B cell (primary cell): ENCODE data around the gene HMCN1. TPM values are rescaled to one million over a fixed set of nuclear protein-coding genes. Genes with fewer than 3 reads are reported as not detected.

Experiments
- ATAC-seq: fragments of 200-7000 bp; cut with Tn5 transposase; one replicate; pipeline ENCODE4 v1.10.0; 2021; ENCODE audit warnings: low read depth, mild to moderate bottlenecking, moderate number of reproducible peaks, moderate library complexity
- CTCF ChIA-PET: fragments of 350-600 bp; sonication (Branson Sonifier 250); formaldehyde crosslinking; loops from one replicate; lab custom pipeline; 2021; ENCODE audit warnings: antibody characterized with exemption, inconsistent platforms; lab: Charles Lee
- POLR2A ChIA-PET: fragments of 350-600 bp; sonication (Branson Sonifier 250); formaldehyde crosslinking; loops from one replicate; lab custom pipeline; 2021; ENCODE audit warnings: antibody characterized with exemption; lab: Charles Lee
- DNase-seq: peaks from one replicate; pipeline ENCODE4 v3.0.0; 2013
- H2AFZ ChIP-seq: 2 replicates; pipeline ENCODE4 v1.6.1; 2012; ENCODE audit warnings: mild to moderate bottlenecking, low read depth, low read length; ENCODE audit not compliant: insufficient read depth, poor library complexity, severe bottlenecking
- H3K27ac ChIP-seq, 2 donors: 1 replicate in 1 of 2; 2 replicates in 1 of 2; pipeline ENCODE4 v1.5.1; 2012 to 2013; ENCODE audit warnings: low read length in 2 of 2, mild to moderate bottlenecking in 2 of 2, moderate library complexity in 1 of 2
- H3K27me3 ChIP-seq, 4 experiments: fragments of 200-600 bp in 1 of 4; sonication (generic) in 1 of 4; replicated peaks in 1 of 4; 1 replicate in 2 of 4; 2 replicates in 2 of 4; pipeline versions ENCODE4 v1.6.1 to v1.7.0; 2013 to 2016; ENCODE audit warnings: low read length in 3 of 4, mild to moderate bottlenecking in 2 of 4, mixed read lengths in 1 of 4, moderate library complexity in 1 of 4; ENCODE audit not compliant: insufficient read depth in 4 of 4, control insufficient read depth in 3 of 4; ENCODE audit errors: control extremely low read depth in 1 of 4
- H3K36me3 ChIP-seq, 2 experiments: replicated peaks in 1 of 2; 1 replicate in 1 of 2; 2 replicates in 1 of 2; pipeline versions ENCODE4 v1.6.1 to v1.7.1; 2013; ENCODE audit warnings: low read length in 1 of 2; ENCODE audit not compliant: insufficient read depth in 2 of 2, control insufficient read depth in 1 of 2; ENCODE audit errors: control extremely low read depth in 1 of 2, extremely low read depth in 1 of 2
- H3K4me1 ChIP-seq, 2 donors: fragments of 200-600 bp in 1 of 2; sonication (generic) in 1 of 2; 1 replicate in 1 of 2; 2 replicates in 1 of 2; pipeline versions ENCODE4 v1.5.1 to v1.6.1; 2013 to 2017; ENCODE audit warnings: low read length in 2 of 2; ENCODE audit not compliant: control insufficient read depth in 2 of 2, insufficient read depth in 2 of 2
- H3K4me2 ChIP-seq: replicated peaks from 2 replicates; pipeline ENCODE3; 2012; ENCODE audit warnings: mild to moderate bottlenecking, low read depth, low read length; ENCODE audit not compliant: poor library complexity, severe bottlenecking
- H3K4me3 ChIP-seq, 5 experiments: fragments of 200-600 bp in 1 of 5; sonication (generic) in 1 of 5; 1 replicate in 3 of 5; 2 replicates in 2 of 5; pipeline versions ENCODE4 v1.5.1 to v1.7.0; 2011 to 2016; ENCODE audit warnings: low read length in 4 of 5, mild to moderate bottlenecking in 4 of 5, low read depth in 2 of 5, control low read depth in 1 of 5, moderate library complexity in 1 of 5; ENCODE audit not compliant: insufficient read depth in 1 of 5; ENCODE audit errors: control extremely low read depth in 1 of 5, extremely low read depth in 1 of 5
- H3K79me2 ChIP-seq: fragments of 200-600 bp; sonication (generic); one replicate; pipeline ENCODE4 v1.6.0; 2016; ENCODE audit warnings: low read length; ENCODE audit not compliant: control insufficient read depth, insufficient read depth
- H3K9ac ChIP-seq: fragments of 200-600 bp; sonication (generic); 2 replicates; pipeline ENCODE4 v1.6.1; 2017; ENCODE audit warnings: mild to moderate bottlenecking, low read length, moderate library complexity
- H3K9me3 ChIP-seq, 3 donors: one replicate each; pipeline versions ENCODE4 v1.6.1 to v1.7.1; 2013; ENCODE audit warnings: low read length in 2 of 3; ENCODE audit not compliant: control insufficient read depth in 2 of 3, insufficient read depth in 1 of 3; ENCODE audit errors: control extremely low read depth in 1 of 3
- H4K20me1 ChIP-seq: 2 replicates; pipeline ENCODE4 v1.6.0; 2012; ENCODE audit warnings: mild to moderate bottlenecking, low read length; ENCODE audit not compliant: insufficient read depth, control insufficient read depth, poor library complexity, severe bottlenecking
- H3K27ac Mint-ChIP-seq: one replicate; pipeline ENCODE4 v1.8.0; 2021; ENCODE audit warnings: mixed read lengths
- H3K27me3 Mint-ChIP-seq: one replicate; pipeline ENCODE4 v1.8.0; 2021; ENCODE audit warnings: mixed read lengths
- H3K4me1 Mint-ChIP-seq: one replicate; pipeline ENCODE4 v1.8.0; 2021; ENCODE audit warnings: mixed read lengths
- H3K4me3 Mint-ChIP-seq: one replicate; pipeline ENCODE4 v1.8.0; 2021; ENCODE audit warnings: mixed read lengths
- H3K9me3 Mint-ChIP-seq: one replicate; pipeline ENCODE4 v1.8.0; 2022; ENCODE audit warnings: mixed read lengths; ENCODE audit not compliant: insufficient read depth
- EZH2 ChIP-seq: IDR thresholded peaks from 2 replicates; pipeline ENCODE4 v1.6.1; 2012; ENCODE audit warnings: borderline replicate concordance, low read depth, mild to moderate bottlenecking, moderate library complexity, low read length; ENCODE audit not compliant: insufficient read depth, poor library complexity, severe bottlenecking
- WGBS: methylation state at CpG from one replicate; pipeline ENCODE4 v1.1.5; 2013; ENCODE audit warnings: missing lambda C conversion rate; ENCODE audit not compliant: insufficient coverage; 5-methylcytosine and 5-hydroxymethylcytosine counted together
- intact Hi-C: fragments of 100-400 bp; cut with micrococcal nuclease; formaldehyde crosslinking; loops from one replicate; pipeline ENCODE4 v1.10.0; 2022
- polyA plus RNA-seq: library from polyadenylated mRNA; depleted of rRNA; stranded (reverse); fragments of >200 nt; gene quantifications from 2 replicates; pipeline ENCODE4 v1.2.3, GENCODE V29; 2012
- total RNA-seq, 2 donors: library from RNA; stranded (reverse); fragments of 120-200 nt in 1 of 2; gene quantifications; 1 replicate in 1 of 2; 2 replicates in 1 of 2; pipeline versions ENCODE4 v1.2.3 to v1.2.4, GENCODE V29; 2013 to 2022
- TF ChIP-seq, protein P1 (sequence below): fragments of 200-600 bp; IDR thresholded peaks from one replicate; pipeline ENCODE4 v1.8.0; 2022; ENCODE audit warnings: antibody characterized with exemption, mild to moderate bottlenecking

Gene HMCN1
- total and polyA plus RNA-seq, 2 donors (not counting 1 experiment from before 2014, with no cell fraction given), result not detected

DNA sequence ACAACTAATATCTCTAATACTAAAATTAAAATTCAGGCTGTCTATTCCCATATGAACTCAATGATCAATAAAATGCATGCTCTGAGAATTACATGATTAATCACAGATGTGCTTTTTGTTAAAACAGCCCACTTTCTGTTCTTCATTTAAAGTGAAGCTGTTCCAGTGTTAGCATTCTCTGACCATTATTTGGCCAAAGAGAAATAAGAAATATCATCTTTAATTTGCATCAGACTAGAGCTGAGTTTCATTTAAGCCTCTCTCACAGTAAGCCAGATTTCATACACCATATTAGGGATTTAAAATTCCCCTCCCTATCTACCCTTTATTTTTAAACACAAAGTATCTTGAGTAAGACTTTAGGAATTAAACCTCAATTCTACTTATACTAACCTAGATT, 379.3 kb downstream of the HMCN1 start:
- H3K27ac ChIP-seq, result no peak overlapping the region
- no peak for TF ChIP-seq EZH2
- TF ChIP-seq, protein P1, sequence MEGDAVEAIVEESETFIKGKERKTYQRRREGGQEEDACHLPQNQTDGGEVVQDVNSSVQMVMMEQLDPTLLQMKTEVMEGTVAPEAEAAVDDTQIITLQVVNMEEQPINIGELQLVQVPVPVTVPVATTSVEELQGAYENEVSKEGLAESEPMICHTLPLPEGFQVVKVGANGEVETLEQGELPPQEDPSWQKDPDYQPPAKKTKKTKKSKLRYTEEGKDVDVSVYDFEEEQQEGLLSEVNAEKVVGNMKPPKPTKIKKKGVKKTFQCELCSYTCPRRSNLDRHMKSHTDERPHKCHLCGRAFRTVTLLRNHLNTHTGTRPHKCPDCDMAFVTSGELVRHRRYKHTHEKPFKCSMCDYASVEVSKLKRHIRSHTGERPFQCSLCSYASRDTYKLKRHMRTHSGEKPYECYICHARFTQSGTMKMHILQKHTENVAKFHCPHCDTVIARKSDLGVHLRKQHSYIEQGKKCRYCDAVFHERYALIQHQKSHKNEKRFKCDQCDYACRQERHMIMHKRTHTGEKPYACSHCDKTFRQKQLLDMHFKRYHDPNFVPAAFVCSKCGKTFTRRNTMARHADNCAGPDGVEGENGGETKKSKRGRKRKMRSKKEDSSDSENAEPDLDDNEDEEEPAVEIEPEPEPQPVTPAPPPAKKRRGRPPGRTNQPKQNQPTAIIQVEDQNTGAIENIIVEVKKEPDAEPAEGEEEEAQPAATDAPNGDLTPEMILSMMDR, result no peak
- H3K79me2 ChIP-seq, result no peaks in the 10 kb centered on the region
- no peak overlapping the region for H3K9ac ChIP-seq
- no peaks in the 10 kb centered on the region for H3K36me3 ChIP-seq
- no peaks in the 10 kb centered on the region for H4K20me1 ChIP-seq
- no peak overlapping the region for H3K4me3 Mint-ChIP-seq
- POLR2A ChIA-PET, result no interaction called here
- no peak overlapping the region for H3K27ac Mint-ChIP-seq
- DNase-seq, result no peak
- H3K9me3 Mint-ChIP-seq, result no peaks in the 10 kb centered on the region
- H3K4me2 ChIP-seq, result no peak overlapping the region
- no peaks in the 10 kb centered on the region for H3K27me3 ChIP-seq
- CTCF ChIA-PET, result no interaction called here
- ATAC-seq, result no peak
- intact Hi-C loops, result no loop called here
- peaks cover 7% of the 10 kb centered on the region for H3K4me1 Mint-ChIP-seq
- peaks cover 0 to 4% (median 0%) of the 10 kb centered on the region in 3 donors for H3K9me3 ChIP-seq
- H3K4me1 ChIP-seq, result peaks cover 3 to 6% of the 10 kb centered on the region in 2 donors
- H2AFZ ChIP-seq, result no peak overlapping the region
- H3K27me3 Mint-ChIP-seq, result no peaks in the 10 kb centered on the region
- H3K4me3 ChIP-seq, result no peak overlapping the region

DNA sequence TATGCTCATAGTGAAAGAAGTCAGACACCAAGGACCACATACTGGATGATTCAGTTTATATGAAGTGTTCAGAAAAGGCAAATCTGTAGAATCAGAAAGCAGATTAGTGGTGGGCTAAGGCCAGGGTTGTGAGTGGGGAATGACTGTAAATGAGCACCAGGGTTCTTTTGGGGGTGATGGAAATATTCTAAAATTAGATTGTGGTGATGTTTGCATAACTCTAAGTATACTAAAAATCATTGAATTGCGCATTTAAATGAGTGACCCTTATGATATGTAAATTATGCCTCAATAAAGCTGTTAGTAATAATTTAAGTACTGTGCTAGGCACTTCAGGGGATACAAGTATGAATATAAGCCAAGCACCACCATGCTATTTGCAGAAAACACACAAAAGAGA, 384.5 kb downstream of the HMCN1 start:
- H3K27ac Mint-ChIP-seq, result no peak overlapping the region

More for the DNA sequence above, 384.5 kb downstream of the HMCN1 start:
- ChIA-PET POLR2A (no interaction called here), CTCF (no interaction called here)
- H3K4me2 ChIP-seq, result no peak overlapping the region
- H3K79me2 ChIP-seq, result no peaks in the 10 kb centered on the region
- Mint-ChIP-seq H3K4me1 (no peaks in the 10 kb centered on the region), H3K27me3 (no peaks in the 10 kb centered on the region), H3K4me3 (no peak overlapping the region), H3K9me3 (no peaks in the 10 kb centered on the region)
- no peaks in the 10 kb centered on the region for H3K27me3 ChIP-seq
- intact Hi-C loops, result no loop called here
- H3K4me1 ChIP-seq, result no peaks in the 10 kb centered on the region
- H3K9me3 ChIP-seq, result no peaks in the 10 kb centered on the region
- ATAC-seq (no peak), DNase-seq (no peak)
- H2AFZ ChIP-seq, result no peak overlapping the region
- no peaks in the 10 kb centered on the region for H4K20me1 ChIP-seq
- no peaks in the 10 kb centered on the region for H3K36me3 ChIP-seq
- no peak overlapping the region for H3K9ac ChIP-seq
- WGBS, result no CpG with 5 or more reads among the region's 1 CpG
- TF ChIP-seq EZH2, result no peak
- TF ChIP-seq, protein P1, result no peak
- H3K4me3 ChIP-seq, result no peak overlapping the region
- no peak overlapping the region for H3K27ac ChIP-seq
